ENCODE data around the gene OTOS. TPM values are rescaled to one million over a fixed set of nuclear protein-coding genes. Genes with fewer than 3 reads are reported as not detected.

Gene OTOS
- total RNA-seq, 1 experiment from 2014 or later = not detected

DNA sequence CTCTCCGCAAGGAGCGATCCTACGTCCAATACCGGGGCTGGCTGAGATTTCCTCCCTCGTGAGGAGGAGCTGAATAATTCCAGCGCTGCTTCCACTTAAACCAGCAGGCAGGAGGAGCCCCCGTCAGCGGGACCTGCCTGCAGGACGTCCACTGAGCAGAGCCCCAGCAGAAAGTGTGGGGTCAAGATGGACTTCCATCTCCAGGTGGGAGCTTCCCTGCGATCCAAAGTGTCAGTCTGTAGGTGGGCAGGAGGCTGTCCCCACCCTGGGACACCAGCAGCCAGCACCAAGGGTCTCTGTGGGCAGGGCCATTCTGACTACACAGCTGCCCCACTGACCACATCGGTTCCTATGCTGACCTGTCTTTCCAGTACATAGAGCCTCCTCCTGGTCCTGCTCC, 462 bp upstream of the OTOS start:
- DNase-seq (ENCODE audit: low read depth, low spot score) = no peak
- BruUV-seq (replicated peaks) = no TSS peak
- no peaks in the 10 kb centered on the region; the same call in 1 of the 2 replicates for H3K36me3 ChIP-seq (ENCODE audit: control insufficient read depth, insufficient read depth, low read length)
- H3K9me3 ChIP-seq (ENCODE audit: control insufficient read depth, insufficient read depth, low read depth, low read length) = no peaks in the 10 kb centered on the region
- H3K27me3 ChIP-seq (ENCODE audit: control insufficient read depth, insufficient read depth, low read length) = no peaks in the 10 kb centered on the region
- no peak for ATAC-seq
- in situ Hi-C loops (cut with HindIII; ENCODE audit: low pct_unique_long_range_greater_than_20kb, low sequenced_read_pairs) (no loop called here), intact Hi-C loops (cut with micrococcal nuclease; ENCODE audit: unreplicated experiment) (no loop called here)
- no peak overlapping the region for H3K4me3 ChIP-seq (ENCODE audit: low read depth in 2 of 2, low read length in 2 of 2)
- ChIA-PET POLR2A (no interaction called here), CTCF (no interaction called here)
- no peaks in the 10 kb centered on the region for H3K4me1 ChIP-seq (ENCODE audit: control insufficient read depth, insufficient read depth, low read length)
- TF ChIP-seq SIN3A (IDR thresholded peaks at IDR 0.05; ENCODE audit: borderline replicate concordance, insufficient read depth, low read depth, low read length) (no peak), TCF7L2 (IDR thresholded peaks at IDR 0.05; ENCODE audit: low read depth, low read length) (no peak), POLR2AphosphoS5 (IDR thresholded peaks at IDR 0.05; ENCODE audit: low read depth, low read length) (no peak), CTCF (IDR thresholded peaks at IDR 0.05) (no peak), REST (IDR thresholded peaks at IDR 0.05; ENCODE audit: insufficient read depth in 1 of 2, low read depth in 2 of 2, low read length in 1 of 2) (no peak)
- no peak overlapping the region for H3K27ac ChIP-seq (ENCODE audit: low read length)

GRCh38 chr2:240139666-240140393, 628 bp downstream of the OTOS start:
- Histone ChIP-seq H3K27me3 (ENCODE audit: control insufficient read depth, insufficient read depth, low read length) (no peaks in the 10 kb centered on the region), H3K9me3 (ENCODE audit: control insufficient read depth, insufficient read depth, low read depth, low read length) (no peaks in the 10 kb centered on the region), H3K4me1 (ENCODE audit: control insufficient read depth, insufficient read depth, low read length) (peaks cover 6% of the 10 kb centered on the region), H3K27ac (ENCODE audit: low read length) (no peak overlapping the region), H3K36me3 (ENCODE audit: control insufficient read depth, insufficient read depth, low read length) (peaks cover 3% of the 10 kb centered on the region; the same call in 1 of the 2 replicates), H3K4me3 (ENCODE audit: low read depth in 2 of 2, low read length in 2 of 2) (no peak overlapping the region)
- ChIA-PET CTCF (no interaction called here), POLR2A (no interaction called here)
- ATAC-seq (no peak), DNase-seq (ENCODE audit: low read depth, low spot score) (no peak)
- intact Hi-C loops (cut with micrococcal nuclease; ENCODE audit: unreplicated experiment) = no loop called here
- no peak for TF ChIP-seq REST (IDR thresholded peaks at IDR 0.05; ENCODE audit: insufficient read depth in 1 of 2, low read depth in 2 of 2, low read length in 1 of 2)
- no peak for TF ChIP-seq SIN3A (IDR thresholded peaks at IDR 0.05; ENCODE audit: borderline replicate concordance, insufficient read depth, low read depth, low read length)
- no peak for TF ChIP-seq POLR2AphosphoS5 (IDR thresholded peaks at IDR 0.05; ENCODE audit: low read depth, low read length)
- no peak for TF ChIP-seq TCF7L2 (IDR thresholded peaks at IDR 0.05; ENCODE audit: low read depth, low read length)
- no peak for TF ChIP-seq CTCF (IDR thresholded peaks at IDR 0.05)
- in situ Hi-C loops (cut with HindIII; ENCODE audit: low pct_unique_long_range_greater_than_20kb, low sequenced_read_pairs) = no loop called here
- no TSS peak for BruUV-seq (replicated peaks)
